Loucy (cell line): ENCODE data around the gene BRD3OS.

Experiments used
- EZH2phosphoT487 ChIP-seq: fragments of 200-600 bp; IDR thresholded peaks from 2 replicates; pipeline ENCODE4 v1.6.1; 2018; ENCODE audit warnings: antibody characterized with exemption, mild to moderate bottlenecking, moderate library complexity, borderline replicate concordance
- TF ChIP-seq, protein P1 (sequence below): fragments of 200-600 bp; sonication (generic); conservative IDR thresholded peaks from 2 replicates; pipeline ENCODE4 v1.5.1; 2014; ENCODE audit warnings: mild to moderate bottlenecking, antibody characterized with exemption, low read length

DNA sequence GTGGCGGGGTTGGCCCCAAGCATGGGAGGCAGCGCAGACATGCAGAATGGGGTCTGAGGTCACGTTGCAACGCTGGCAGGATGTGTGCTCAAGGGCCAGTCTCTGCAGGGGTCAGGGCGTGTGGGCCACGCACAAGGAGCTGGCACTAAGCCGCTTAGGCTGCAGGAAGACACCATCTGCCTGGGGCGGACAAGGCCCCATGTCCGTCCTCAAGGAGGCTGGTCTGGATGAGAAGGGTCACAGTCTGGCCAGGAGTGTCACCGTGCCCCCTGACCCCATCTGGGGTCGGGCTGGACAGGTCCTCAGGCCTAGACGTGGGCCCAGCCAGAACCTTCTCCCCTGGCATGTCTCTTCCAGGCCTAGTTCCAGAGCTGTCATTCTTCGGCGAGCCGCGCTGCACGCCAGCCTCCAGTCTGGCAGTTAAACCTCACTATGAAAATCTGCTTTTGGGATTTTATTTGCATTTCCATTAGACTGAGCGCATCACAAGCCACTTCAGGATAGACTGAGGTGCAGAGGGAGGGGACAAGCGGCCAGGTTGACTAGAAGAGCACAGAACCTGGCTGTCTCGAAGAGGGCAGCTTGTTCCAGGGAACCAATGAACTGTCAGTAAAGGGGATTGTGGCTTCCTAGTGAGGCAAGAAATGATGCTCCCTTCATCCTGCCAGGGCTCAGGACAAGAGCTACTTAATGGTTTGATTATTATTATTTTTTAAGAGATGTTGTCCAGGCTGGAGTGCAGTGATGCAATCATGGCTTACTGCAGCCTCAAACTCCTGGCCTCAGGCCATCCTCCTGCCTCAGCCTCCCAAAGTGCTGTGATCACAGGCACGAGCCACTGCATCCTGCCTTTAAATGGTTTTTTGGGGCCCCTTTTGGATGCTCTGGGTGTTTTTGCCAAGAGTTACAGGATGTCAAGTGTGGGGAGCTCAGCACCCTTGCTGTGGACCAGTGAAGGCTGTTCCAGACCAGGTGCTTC, 4.3 kb downstream of the BRD3OS start:
- no peak for TF ChIP-seq EZH2phosphoT487
- TF ChIP-seq, protein P1, sequence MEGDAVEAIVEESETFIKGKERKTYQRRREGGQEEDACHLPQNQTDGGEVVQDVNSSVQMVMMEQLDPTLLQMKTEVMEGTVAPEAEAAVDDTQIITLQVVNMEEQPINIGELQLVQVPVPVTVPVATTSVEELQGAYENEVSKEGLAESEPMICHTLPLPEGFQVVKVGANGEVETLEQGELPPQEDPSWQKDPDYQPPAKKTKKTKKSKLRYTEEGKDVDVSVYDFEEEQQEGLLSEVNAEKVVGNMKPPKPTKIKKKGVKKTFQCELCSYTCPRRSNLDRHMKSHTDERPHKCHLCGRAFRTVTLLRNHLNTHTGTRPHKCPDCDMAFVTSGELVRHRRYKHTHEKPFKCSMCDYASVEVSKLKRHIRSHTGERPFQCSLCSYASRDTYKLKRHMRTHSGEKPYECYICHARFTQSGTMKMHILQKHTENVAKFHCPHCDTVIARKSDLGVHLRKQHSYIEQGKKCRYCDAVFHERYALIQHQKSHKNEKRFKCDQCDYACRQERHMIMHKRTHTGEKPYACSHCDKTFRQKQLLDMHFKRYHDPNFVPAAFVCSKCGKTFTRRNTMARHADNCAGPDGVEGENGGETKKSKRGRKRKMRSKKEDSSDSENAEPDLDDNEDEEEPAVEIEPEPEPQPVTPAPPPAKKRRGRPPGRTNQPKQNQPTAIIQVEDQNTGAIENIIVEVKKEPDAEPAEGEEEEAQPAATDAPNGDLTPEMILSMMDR: no peak
